ENCODE data around the gene HSD17B10. TPM values are rescaled to one million over a fixed set of nuclear protein-coding genes. Genes with fewer than 3 reads are reported as not detected.
"Not testable (repeated sequence)": the region's sequence is repeated elsewhere in the genome, so short reads cannot be mapped to it uniquely, and the experiment has no call there.

Gene HSD17B10
- total RNA-seq, 4 donors from 2014 or later = 34.7 to 63.5 (median 44.4) TPM

DNA sequence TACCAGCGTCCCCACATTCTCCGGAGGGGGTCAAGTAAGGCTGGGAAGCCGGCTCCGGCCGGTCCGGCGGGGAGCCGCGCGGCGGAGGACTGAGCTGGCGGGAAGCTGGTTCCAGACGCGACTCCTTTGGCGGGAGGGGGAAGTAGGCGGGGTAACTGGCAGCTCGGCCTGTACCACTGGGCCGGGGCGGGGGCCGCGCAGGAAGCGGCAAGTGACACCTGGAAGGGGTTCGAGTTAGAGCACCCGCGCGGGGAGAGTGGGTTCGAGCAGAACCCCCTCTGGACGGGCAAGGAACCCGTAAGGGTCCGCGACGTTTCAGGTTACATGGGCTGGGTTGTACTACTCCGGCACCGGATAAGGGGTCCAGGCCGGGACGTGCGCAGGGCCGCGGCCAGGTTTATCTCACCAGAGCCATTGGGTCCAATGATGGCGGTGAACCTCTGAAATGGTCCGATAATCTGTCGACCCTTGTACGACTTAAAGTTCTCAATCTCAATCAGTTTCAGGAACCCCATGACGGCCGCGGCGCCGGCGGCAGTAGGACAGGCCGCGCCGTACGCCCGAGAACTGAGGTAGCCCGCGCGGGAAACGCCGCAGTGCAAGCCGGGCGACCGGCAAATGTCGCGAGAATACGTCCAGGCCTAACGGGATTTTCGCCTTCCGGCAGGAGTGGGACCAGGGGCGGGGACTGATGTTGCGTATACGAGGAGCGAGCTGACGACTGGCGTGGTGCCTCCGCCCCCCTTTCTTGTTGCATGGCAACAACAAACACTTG, 11.9 kb downstream of the HSD17B10 start, which contains the start of gene SMC1A:
Gene SMC1A, minus strand, starts transcription at position 569 of the 775 bp plus-strand sequence. Its CDS starts 54 bp downstream, at position 515.
- no peaks in the 10 kb centered on the region for H3K27me3 ChIP-seq
- peak; percentile 94 to 99 (median 97) for DNase-seq
- H3K27ac ChIP-seq = peak within 1 kb of the TSS; percentile 89 to 95 (median 93)
- peak; percentile 51 to 72 for TF ChIP-seq POLR2A (IDR thresholded peaks at IDR 0.05)
- TF ChIP-seq, protein P1, sequence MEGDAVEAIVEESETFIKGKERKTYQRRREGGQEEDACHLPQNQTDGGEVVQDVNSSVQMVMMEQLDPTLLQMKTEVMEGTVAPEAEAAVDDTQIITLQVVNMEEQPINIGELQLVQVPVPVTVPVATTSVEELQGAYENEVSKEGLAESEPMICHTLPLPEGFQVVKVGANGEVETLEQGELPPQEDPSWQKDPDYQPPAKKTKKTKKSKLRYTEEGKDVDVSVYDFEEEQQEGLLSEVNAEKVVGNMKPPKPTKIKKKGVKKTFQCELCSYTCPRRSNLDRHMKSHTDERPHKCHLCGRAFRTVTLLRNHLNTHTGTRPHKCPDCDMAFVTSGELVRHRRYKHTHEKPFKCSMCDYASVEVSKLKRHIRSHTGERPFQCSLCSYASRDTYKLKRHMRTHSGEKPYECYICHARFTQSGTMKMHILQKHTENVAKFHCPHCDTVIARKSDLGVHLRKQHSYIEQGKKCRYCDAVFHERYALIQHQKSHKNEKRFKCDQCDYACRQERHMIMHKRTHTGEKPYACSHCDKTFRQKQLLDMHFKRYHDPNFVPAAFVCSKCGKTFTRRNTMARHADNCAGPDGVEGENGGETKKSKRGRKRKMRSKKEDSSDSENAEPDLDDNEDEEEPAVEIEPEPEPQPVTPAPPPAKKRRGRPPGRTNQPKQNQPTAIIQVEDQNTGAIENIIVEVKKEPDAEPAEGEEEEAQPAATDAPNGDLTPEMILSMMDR (IDR thresholded peaks at IDR 0.05) = peak in 2 of 6 experiments; percentile 7 to 18
- H3K4me3 ChIP-seq = peak within 1 kb of the TSS; percentile 57 to 77 (median 72)
- no peaks in the 10 kb centered on the region for H3K9me3 ChIP-seq
- H3K36me3 ChIP-seq = no peaks in the 10 kb centered on the region
- peaks cover 0 to 12% (median 4%) of the 10 kb centered on the region in 4 donors for H3K4me1 ChIP-seq

DNA sequence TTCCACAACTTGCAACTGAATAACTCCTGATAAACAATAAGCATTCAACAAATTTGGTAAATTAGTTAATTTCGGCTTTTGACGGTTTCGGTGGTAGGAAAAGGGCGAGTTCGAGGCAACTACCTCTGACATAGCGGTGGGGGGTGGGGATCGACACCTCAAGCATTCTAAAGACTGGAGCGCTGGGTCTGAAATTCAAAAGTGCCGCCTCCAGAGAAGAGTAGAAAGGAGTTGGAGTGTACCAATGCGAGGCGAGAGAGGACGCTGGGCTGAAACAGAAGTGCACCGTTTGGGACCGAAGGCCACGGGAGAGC, 12.4 kb downstream of the HSD17B10 start:
- Histone ChIP-seq H3K4me3 (peak overlapping the region; percentile 57 to 77 (median 72)), H3K9me3 (no peaks in the 10 kb centered on the region), H3K27ac (peak overlapping the region; percentile 89 to 95 (median 93)), H3K4me1 (peaks cover 0 to 12% (median 4%) of the 10 kb centered on the region in 4 donors), H3K36me3 (no peaks in the 10 kb centered on the region), H3K27me3 (no peaks in the 10 kb centered on the region)
- DNase-seq = no peak
- TF ChIP-seq, protein P1 (IDR thresholded peaks at IDR 0.05) = no peak
- no peak for TF ChIP-seq POLR2A (IDR thresholded peaks at IDR 0.05)

DNA sequence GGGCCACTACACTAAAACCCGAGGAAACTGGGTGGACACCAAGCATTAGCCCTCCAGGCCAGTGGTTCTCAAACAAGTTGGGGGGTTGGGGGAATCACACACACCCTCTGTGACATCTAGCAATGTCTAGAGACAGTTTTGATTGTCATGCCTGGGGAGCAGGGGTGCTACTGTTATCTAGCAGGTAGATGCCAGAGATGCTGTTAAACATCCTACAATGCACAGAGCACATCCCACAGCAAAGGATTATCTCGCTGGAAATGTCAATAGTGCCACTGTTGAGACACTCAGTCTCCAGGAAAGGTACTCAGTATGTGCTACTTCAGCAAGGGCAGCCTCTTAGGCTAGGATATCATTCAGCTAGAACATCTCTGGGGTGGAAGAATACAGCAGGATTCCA, 13.0 kb downstream of the HSD17B10 start:
- Histone ChIP-seq H3K4me3 (peak overlapping the region in 3 of 4 donors; percentile 69 to 77 (median 75)), H3K27ac (no peak overlapping the region), H3K36me3 (no peaks in the 10 kb centered on the region), H3K9me3 (no peaks in the 10 kb centered on the region), H3K4me1 (peaks cover 0 to 12% (median 4%) of the 10 kb centered on the region in 4 donors), H3K27me3 (no peaks in the 10 kb centered on the region)
- TF ChIP-seq, protein P1 (IDR thresholded peaks at IDR 0.05) = no peak
- TF ChIP-seq POLR2A (IDR thresholded peaks at IDR 0.05) = no peak
- DNase-seq = no peak

DNA sequence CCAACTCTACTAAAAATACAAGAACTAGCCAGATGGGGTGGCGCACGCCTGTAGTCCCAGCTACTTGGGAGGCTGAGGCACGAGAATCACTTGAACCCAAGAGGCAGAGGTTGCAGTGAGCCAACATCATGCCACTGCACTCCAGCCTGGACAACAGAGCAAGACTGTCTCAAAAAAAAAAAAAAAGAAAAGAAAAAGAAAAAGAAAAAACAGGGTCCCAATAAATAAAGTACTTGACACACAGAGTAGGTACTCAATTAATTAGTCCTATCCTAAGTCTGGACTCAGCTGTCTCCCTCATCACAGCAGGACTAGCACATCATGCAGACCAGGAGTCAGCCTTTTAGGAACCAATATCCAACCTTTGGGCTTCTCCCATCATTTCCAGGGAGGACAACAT, 13.8 kb downstream of the HSD17B10 start:
- H3K27me3 ChIP-seq, H3K27ac ChIP-seq, H3K9me3 ChIP-seq, H3K36me3 ChIP-seq, DNase-seq, H3K4me3 ChIP-seq: not testable (repeated sequence)
- peaks cover 0 to 12% (median 4%) of the 10 kb centered on the region in 4 donors for H3K4me1 ChIP-seq

DNA sequence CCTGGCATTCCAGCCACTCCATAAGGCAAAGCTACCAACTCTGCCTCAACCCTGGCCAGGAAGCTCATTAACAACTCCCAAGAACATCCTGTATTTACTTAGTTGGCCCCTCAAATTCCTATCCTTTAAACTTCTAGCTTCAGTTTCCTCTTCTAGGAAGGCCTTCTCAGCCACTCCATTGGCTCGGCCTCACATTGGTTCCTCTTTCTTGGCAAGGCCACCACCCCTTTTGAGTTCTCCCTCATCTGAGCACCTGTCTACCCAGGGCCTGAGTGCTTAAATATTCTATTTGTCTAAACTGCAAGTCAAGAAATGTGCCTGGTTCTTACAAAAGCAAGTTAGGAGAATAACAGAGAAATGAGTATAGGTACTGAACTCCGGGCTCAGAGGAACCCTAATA, 21.7 kb downstream of the HSD17B10 start:
- H3K9me3 ChIP-seq = no peaks in the 10 kb centered on the region
- TF ChIP-seq POLR2A (IDR thresholded peaks at IDR 0.05) = no peak
- TF ChIP-seq, protein P1 (IDR thresholded peaks at IDR 0.05) = no peak
- no peaks in the 10 kb centered on the region for H3K4me1 ChIP-seq
- no peak overlapping the region for H3K27ac ChIP-seq
- H3K4me3 ChIP-seq = no peak overlapping the region
- H3K36me3 ChIP-seq = peaks cover 0 to 47% (median 0%) of the 10 kb centered on the region in 3 donors
- H3K27me3 ChIP-seq = no peaks in the 10 kb centered on the region
- DNase-seq = no peak

DNA sequence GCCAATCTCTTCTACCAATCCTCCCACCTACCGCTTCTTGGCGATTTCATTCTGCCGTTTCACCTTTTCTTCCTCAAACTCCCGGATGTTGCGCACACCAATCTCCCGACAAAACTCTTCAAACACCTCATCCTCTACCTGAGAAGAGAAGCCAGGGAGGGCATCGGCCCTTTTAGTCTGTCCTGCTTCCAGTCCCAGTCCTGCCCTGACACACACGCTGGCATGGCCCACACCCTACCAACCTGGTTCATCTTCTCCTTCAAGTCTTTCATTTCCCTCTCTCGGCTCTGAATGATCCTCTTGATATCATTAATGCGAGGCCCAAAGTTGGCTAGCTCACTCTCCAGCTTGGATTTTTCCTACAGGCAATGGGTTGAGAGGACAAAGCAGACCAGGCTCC, 30.6 kb downstream of the HSD17B10 start:
- H3K27me3 ChIP-seq = no peaks in the 10 kb centered on the region
- no peak for TF ChIP-seq POLR2A (IDR thresholded peaks at IDR 0.05)
- no peak overlapping the region for H3K27ac ChIP-seq
- no peaks in the 10 kb centered on the region for H3K9me3 ChIP-seq
- DNase-seq = no peak
- H3K4me3 ChIP-seq = no peak overlapping the region
- no peaks in the 10 kb centered on the region for H3K4me1 ChIP-seq
- peaks cover 0 to 61% (median 0%) of the 10 kb centered on the region in 3 donors for H3K36me3 ChIP-seq

All from Peyer's patch (tissue), 4 donors.